Inflammatory macrophage (primary cell): ENCODE data around the gene CARS1.

Experiments
- DNase-seq, 2 donors: peaks; one replicate each; pipeline ENCODE4 v3.0.0-alpha.2; 2020 to 2022

Gene CARS1

GRCh38 chr11:2952290-2952689 is 104.9 kb downstream of the CARS1 start:
- DNase-seq: peak in 1 of 2 donors; percentile 11

- DNase-seq: no peak
Observed at GRCh38 chr11:2951231-2952110, 105.8 kb downstream of the CARS1 start.
